Tibial nerve (tissue), 4 donors: ENCODE measurements around the gene DOHH. TPM values are rescaled to one million over a fixed set of nuclear protein-coding genes. Genes with fewer than 3 reads are reported as not detected.

Experiments
- DNase-seq, 2 donors: peaks; one replicate each; pipeline ENCODE4 v3.0.0-alpha.2; 2019; ENCODE audit warnings: low spot score in 2 of 2
- H3K27ac ChIP-seq, 4 donors: fragments of 200-600 bp; sonication (generic) in 3 of 4; one replicate each; pipeline ENCODE4 v1.5.1; 2017 to 2019; ENCODE audit warnings: mild to moderate bottlenecking in 1 of 4
- H3K27me3 ChIP-seq, 2 donors: fragments of 200-600 bp; sonication (generic) in 1 of 2; one replicate each; pipeline versions ENCODE4 v1.5.1 to v1.6.0; 2017 to 2019
- H3K36me3 ChIP-seq, 3 donors: fragments of 200-600 bp; sonication (generic); one replicate each; pipeline ENCODE4 v1.5.1; 2018 to 2019
- H3K4me1 ChIP-seq, 4 donors: fragments of 200-600 bp; sonication (generic) in 3 of 4; one replicate each; pipeline ENCODE4 v1.5.1; 2017 to 2019
- H3K4me3 ChIP-seq, 4 donors: fragments of 200-600 bp; sonication (generic) in 3 of 4; one replicate each; pipeline ENCODE4 v1.5.1; 2017 to 2019; ENCODE audit warnings: mild to moderate bottlenecking in 1 of 4, moderate library complexity in 1 of 4
- H3K9me3 ChIP-seq, 4 donors: fragments of 200-600 bp; sonication (generic) in 3 of 4; one replicate each; pipeline ENCODE4 v1.5.1; 2017 to 2019
- CTCF ChIP-seq, 5 experiments: fragments of 200-600 bp in 3 of 5; fragments of 450-650 bp in 2 of 5; sonication (generic) in 3 of 5; IDR thresholded peaks; one replicate each; pipeline ENCODE4 v1.5.1; 2016 to 2019; ENCODE audit warnings: antibody characterized with exemption in 5 of 5, mild to moderate bottlenecking in 3 of 5, moderate library complexity in 2 of 5
- EP300 ChIP-seq, 2 donors: sonication (generic); formaldehyde crosslinking; IDR thresholded peaks; one replicate each; pipeline ENCODE4 v1.6.1; 2017; ENCODE audit warnings: antibody characterized with exemption in 2 of 2, mild to moderate bottlenecking in 1 of 2
- POLR2A ChIP-seq, 2 donors: fragments of 450-650 bp; IDR thresholded peaks; one replicate each; pipeline ENCODE4 v1.6.1; 2017; ENCODE audit warnings: antibody characterized with exemption in 2 of 2, mild to moderate bottlenecking in 2 of 2, moderate library complexity in 2 of 2
- WGBS, 2 donors: methylation state at CpG; one replicate each; pipeline ENCODE4 v1.1.5; 2018; 5-methylcytosine and 5-hydroxymethylcytosine counted together
- total RNA-seq, 4 donors: library from RNA; depleted of rRNA; stranded (reverse); fragments of >200 nt; gene quantifications; one replicate each; pipeline ENCODE4 v1.1.0, GENCODE V29; 2016

The DOHH gene
- total RNA-seq, 4 donors from 2014 or later = 19.7 to 30.3 (median 23.0) TPM

GRCh38 chr19:3478409-3479176 is 21.9 kb downstream of the DOHH start:
- peaks cover 0 to 3% (median 0%) of the 10 kb centered on the region in 4 donors for H3K4me1 ChIP-seq
- no peaks in the 10 kb centered on the region for H3K36me3 ChIP-seq
- no peak for DNase-seq
- H3K27ac ChIP-seq = no peak overlapping the region
- no peak for TF ChIP-seq POLR2A (IDR thresholded peaks at IDR 0.05)
- TF ChIP-seq CTCF (IDR thresholded peaks at IDR 0.05) = no peak
- TF ChIP-seq EP300 (IDR thresholded peaks at IDR 0.05) = no peak
- H3K9me3 ChIP-seq = no peaks in the 10 kb centered on the region
- H3K4me3 ChIP-seq = no peak overlapping the region
- H3K27me3 ChIP-seq = peaks cover 0 to 52% of the 10 kb centered on the region in 2 donors
- WGBS, 2 donors = 26 to 31% methylated on average over 27 of the region's 27 CpGs

DNA sequence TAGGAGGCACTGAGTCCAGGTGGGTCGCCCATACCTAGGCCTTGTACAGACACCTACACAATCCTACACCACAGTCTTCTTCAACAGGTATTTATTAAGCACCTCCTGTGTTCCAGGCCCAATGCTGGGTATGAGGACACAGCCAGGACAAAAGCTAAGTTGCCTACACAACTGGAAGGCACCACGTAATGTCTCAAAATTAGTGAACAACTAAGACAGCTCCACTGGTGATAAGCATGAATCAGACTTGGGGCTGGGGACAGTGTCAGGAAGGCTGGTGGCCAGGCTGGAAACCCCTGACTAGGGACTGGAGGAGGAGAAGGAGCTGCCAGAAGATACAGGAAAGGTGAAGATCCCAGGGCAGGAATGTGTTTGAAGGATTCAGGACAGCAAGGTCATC is 22.5 kb downstream of the DOHH start:
- no peak for DNase-seq
- 88 to 90% methylated on average over 2 of the region's 2 CpGs for WGBS, 2 donors

GRCh38 chr19:3477506-3477905 is 23.0 kb downstream of the DOHH start:
- Histone ChIP-seq H3K4me1 (no peaks in the 10 kb centered on the region), H3K27me3 (peaks cover 0 to 41% of the 10 kb centered on the region in 2 donors), H3K36me3 (no peaks in the 10 kb centered on the region), H3K4me3 (no peak overlapping the region), H3K9me3 (no peaks in the 10 kb centered on the region), H3K27ac (no peak overlapping the region)
- no peak for DNase-seq
- TF ChIP-seq CTCF (IDR thresholded peaks at IDR 0.05) = no peak
- no peak for TF ChIP-seq POLR2A (IDR thresholded peaks at IDR 0.05)
- no peak for TF ChIP-seq EP300 (IDR thresholded peaks at IDR 0.05)

More for the DNA sequence above, 22.5 kb downstream of the DOHH start:
- TF ChIP-seq CTCF (IDR thresholded peaks at IDR 0.05) (no peak), POLR2A (IDR thresholded peaks at IDR 0.05) (no peak), EP300 (IDR thresholded peaks at IDR 0.05) (no peak)
- Histone ChIP-seq H3K27ac (no peak overlapping the region), H3K4me3 (no peak overlapping the region), H3K4me1 (peaks cover 0 to 2% (median 0%) of the 10 kb centered on the region in 4 donors), H3K9me3 (no peaks in the 10 kb centered on the region), H3K36me3 (no peaks in the 10 kb centered on the region), H3K27me3 (peaks cover 0 to 46% of the 10 kb centered on the region in 2 donors)

DNA sequence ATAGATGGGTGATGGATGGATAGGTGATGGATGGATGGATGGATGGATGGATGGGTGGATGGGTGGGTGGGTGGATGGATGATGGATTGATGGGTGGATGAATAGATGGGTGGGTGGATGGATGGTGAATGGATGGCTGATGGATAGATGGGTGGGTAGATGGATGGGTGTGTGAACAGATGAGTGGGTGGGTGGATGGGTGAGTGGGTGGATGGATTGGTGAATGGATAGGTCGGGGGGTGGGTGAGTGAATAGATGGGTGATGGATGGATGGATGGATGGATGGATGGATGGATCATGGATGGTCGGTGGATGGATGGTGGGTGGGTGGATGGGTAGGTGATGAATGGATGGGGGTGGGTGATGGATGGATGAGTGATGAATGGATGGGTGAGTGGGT is 23.6 kb downstream of the DOHH start:
- H3K27me3 ChIP-seq = peaks cover 0 to 34% of the 10 kb centered on the region in 2 donors
- no peak for TF ChIP-seq EP300 (IDR thresholded peaks at IDR 0.05)
- TF ChIP-seq CTCF (IDR thresholded peaks at IDR 0.05) = no peak
- no peak for TF ChIP-seq POLR2A (IDR thresholded peaks at IDR 0.05)
- peaks cover 0 to 5% (median 2%) of the 10 kb centered on the region in 4 donors for H3K4me1 ChIP-seq
- no peak overlapping the region for H3K4me3 ChIP-seq
- no peaks in the 10 kb centered on the region for H3K9me3 ChIP-seq
- no peaks in the 10 kb centered on the region for H3K36me3 ChIP-seq
- H3K27ac ChIP-seq = no peak overlapping the region
- DNase-seq = no peak
- WGBS, 2 donors = 86 to 89% methylated on average over 2 of the region's 2 CpGs

DNA sequence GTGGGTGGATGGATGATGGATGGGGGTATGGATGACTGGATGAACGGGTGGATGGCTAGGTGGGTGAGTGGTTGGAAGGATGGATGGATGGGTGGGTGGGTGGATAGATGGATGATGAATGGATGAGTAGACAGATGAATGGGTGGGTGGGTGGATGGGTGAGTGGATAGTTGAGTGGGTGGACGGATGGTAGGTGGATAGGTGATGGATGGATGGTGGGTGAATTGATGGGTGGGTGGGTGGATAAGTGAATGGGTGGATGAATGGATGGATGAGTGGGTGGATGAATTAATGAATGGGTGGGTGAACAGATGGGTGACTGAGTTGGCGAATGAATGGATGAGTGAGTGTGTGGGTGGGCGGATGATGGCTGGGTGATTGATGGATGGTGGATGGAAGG is 25.0 kb downstream of the DOHH start:
- Histone ChIP-seq H3K4me3 (no peak overlapping the region), H3K4me1 (peaks cover 0 to 8% (median 2%) of the 10 kb centered on the region in 4 donors), H3K27me3 (peaks cover 0 to 21% of the 10 kb centered on the region in 2 donors), H3K9me3 (no peaks in the 10 kb centered on the region), H3K27ac (no peak overlapping the region), H3K36me3 (no peaks in the 10 kb centered on the region)
- no peak for DNase-seq
- TF ChIP-seq EP300 (IDR thresholded peaks at IDR 0.05) = no peak
- no peak for TF ChIP-seq CTCF (IDR thresholded peaks at IDR 0.05)
- TF ChIP-seq POLR2A (IDR thresholded peaks at IDR 0.05) = no peak
- 77 to 80% methylated on average over 4 of the region's 4 CpGs for WGBS, 2 donors
